GM19324 (cell line): Measurements from ENCODE around the gene ICA1.

Experiments
- ATAC-seq: cut with Tn5 transposase; IDR thresholded peaks from one replicate; pipeline ENCODE4 v1.9.1; 2021; ENCODE audit warnings: mild to moderate bottlenecking, moderate library complexity; ENCODE audit not compliant: unreplicated experiment, low FRiP score

The ICA1 gene

GRCh38 chr7:8205031-8205387, 57.0 kb downstream of the ICA1 start:
- ATAC-seq: no peak

GRCh38 chr7:8204339-8205030, 57.5 kb downstream of the ICA1 start:
- no peak for ATAC-seq

GRCh38 chr7:8201846-8202441, 60.0 kb downstream of the ICA1 start:
- no peak for ATAC-seq

- no peak for ATAC-seq
Observed at GRCh38 chr7:8200717-8201116, 61.2 kb downstream of the ICA1 start.

GRCh38 chr7:8200316-8200715, 61.7 kb downstream of the ICA1 start:
- ATAC-seq: no peak

- ATAC-seq: no peak
Observed at GRCh38 chr7:8197994-8198698, 63.8 kb downstream of the ICA1 start.

- no peak for ATAC-seq
Observed at GRCh38 chr7:8192897-8193296, 69.1 kb downstream of the ICA1 start.

GRCh38 chr7:8190119-8190895, 71.7 kb downstream of the ICA1 start:
- peak; percentile 55 for ATAC-seq

GRCh38 chr7:8189625-8190024, 72.3 kb downstream of the ICA1 start:
- no peak for ATAC-seq

- no peak for ATAC-seq
Observed at GRCh38 chr7:8185926-8186683, 75.9 kb downstream of the ICA1 start.

GRCh38 chr7:8184221-8184620, 77.7 kb downstream of the ICA1 start:
- ATAC-seq: no peak

- ATAC-seq: no peak
Observed at GRCh38 chr7:8179486-8179885, 82.5 kb downstream of the ICA1 start.

- no peak for ATAC-seq
Observed at GRCh38 chr7:8178353-8178752, 83.6 kb downstream of the ICA1 start.

- peak; percentile 41 for ATAC-seq
Observed at GRCh38 chr7:8177109-8177933, 84.6 kb downstream of the ICA1 start.

GRCh38 chr7:8176370-8177081, 85.4 kb downstream of the ICA1 start:
- ATAC-seq: peak; percentile 78

GRCh38 chr7:8175929-8176369, 86.0 kb downstream of the ICA1 start:
- no peak for ATAC-seq

- no peak for ATAC-seq
Observed at GRCh38 chr7:8172372-8173354, 89.3 kb downstream of the ICA1 start.

- no peak for ATAC-seq
Observed at GRCh38 chr7:8169171-8169570, 92.8 kb downstream of the ICA1 start.
